ENCODE measurements around the gene CDK19.

CDK19 gene

GRCh38 chr6:110636781-110637180 lies 178.5 kb downstream of the CDK19 start:
- ATAC-seq: no peak
- TF ChIP-seq TCF4 (CRISPR knock-in tag; IDR thresholded peaks at IDR 0.05; ENCODE audit: borderline replicate concordance): no peak
- TF ChIP-seq TOX (CRISPR knock-in tag; IDR thresholded peaks at IDR 0.05; ENCODE audit: borderline replicate concordance): no peak

- no peak for ATAC-seq
Observed at GRCh38 chr6:110635096-110635495, 180.2 kb downstream of the CDK19 start.

GRCh38 chr6:110633731-110634213 lies 181.5 kb downstream of the CDK19 start:
- TF ChIP-seq CREB5 (CRISPR knock-in tag; IDR thresholded peaks at IDR 0.05; ENCODE audit: low read depth) (no peak), TSHZ2 (CRISPR knock-in tag; IDR thresholded peaks at IDR 0.05) (no peak), ESRRG (CRISPR knock-in tag; IDR thresholded peaks at IDR 0.05) (no peak), ZFP3 (CRISPR knock-in tag; IDR thresholded peaks at IDR 0.05) (no peak), OSR1 (CRISPR knock-in tag; IDR thresholded peaks at IDR 0.05) (no peak), CSDC2 (CRISPR knock-in tag; IDR thresholded peaks at IDR 0.05) (no peak), TCF4 (CRISPR knock-in tag; IDR thresholded peaks at IDR 0.05; ENCODE audit: borderline replicate concordance) (no peak), ZNF8 (CRISPR knock-in tag; IDR thresholded peaks at IDR 0.05) (no peak), TOX (CRISPR knock-in tag; IDR thresholded peaks at IDR 0.05; ENCODE audit: borderline replicate concordance) (no peak), ARNTL (CRISPR knock-in tag; IDR thresholded peaks at IDR 0.05; ENCODE audit: borderline replicate concordance, low read depth) (no peak), GLIS3 (CRISPR knock-in tag; IDR thresholded peaks at IDR 0.05) (no peak), SNAI2 (CRISPR knock-in tag; IDR thresholded peaks at IDR 0.05) (no peak), ZC3H10 (CRISPR knock-in tag; IDR thresholded peaks at IDR 0.05) (no peak), ZFP30 (CRISPR knock-in tag; IDR thresholded peaks at IDR 0.05) (no peak), ZNF565 (CRISPR knock-in tag; conservative IDR thresholded peaks at IDR 0.05; ENCODE audit: low read depth) (no peak), RARB (CRISPR knock-in tag; IDR thresholded peaks at IDR 0.05) (no peak)
- ATAC-seq: no peak

More at GRCh38 chr6:110635096-110635495, 180.2 kb downstream of the CDK19 start:
- TF ChIP-seq TSHZ2 (CRISPR knock-in tag; IDR thresholded peaks at IDR 0.05) (no peak), ZNF70 (CRISPR knock-in tag; IDR thresholded peaks at IDR 0.05) (no peak), ZNF8 (CRISPR knock-in tag; IDR thresholded peaks at IDR 0.05) (no peak), ZNF565 (CRISPR knock-in tag; conservative IDR thresholded peaks at IDR 0.05; ENCODE audit: low read depth) (no peak), ESRRG (CRISPR knock-in tag; IDR thresholded peaks at IDR 0.05) (no peak), RARB (CRISPR knock-in tag; IDR thresholded peaks at IDR 0.05) (no peak)

GRCh38 chr6:110629153-110629552 lies 186.1 kb downstream of the CDK19 start:
- TF ChIP-seq ARNTL (CRISPR knock-in tag; IDR thresholded peaks at IDR 0.05; ENCODE audit: borderline replicate concordance, low read depth) (no peak), TSHZ2 (CRISPR knock-in tag; IDR thresholded peaks at IDR 0.05) (no peak)
- ATAC-seq: no peak
